ENCODE data around the gene SLC12A8.

Gene SLC12A8

GRCh38 chr3:125186261-125186787 is 26.2 kb downstream of the SLC12A8 start:
- no peak for DNase-seq

GRCh38 chr3:125185805-125186204 is 26.7 kb downstream of the SLC12A8 start:
- no peak for DNase-seq

GRCh38 chr3:125179884-125180240 is 32.7 kb downstream of the SLC12A8 start:
- DNase-seq = no peak

- no peak for DNase-seq
Measured at GRCh38 chr3:125179143-125179883, 33.2 kb downstream of the SLC12A8 start.

GRCh38 chr3:125177746-125178145 is 34.8 kb downstream of the SLC12A8 start:
- no peak for DNase-seq

GRCh38 chr3:125175295-125176078 is 37.1 kb downstream of the SLC12A8 start:
- no peak for DNase-seq

GRCh38 chr3:125172346-125172745 is 40.2 kb downstream of the SLC12A8 start:
- peak; percentile 15 for DNase-seq

GRCh38 chr3:125168711-125169393 is 43.7 kb downstream of the SLC12A8 start:
- DNase-seq = no peak

- DNase-seq = no peak
Measured at GRCh38 chr3:125166599-125167136, 45.9 kb downstream of the SLC12A8 start.

- DNase-seq = no peak
Measured at GRCh38 chr3:125165948-125166553, 46.5 kb downstream of the SLC12A8 start.

GRCh38 chr3:125165189-125165947 is 47.2 kb downstream of the SLC12A8 start:
- no peak for DNase-seq

GRCh38 chr3:125163739-125164601 is 48.6 kb downstream of the SLC12A8 start:
- DNase-seq = no peak

- DNase-seq = no peak
Measured at GRCh38 chr3:125161607-125162219, 50.8 kb downstream of the SLC12A8 start.

- DNase-seq = no peak
Measured at GRCh38 chr3:125160606-125161371, 51.8 kb downstream of the SLC12A8 start.

GRCh38 chr3:125157183-125157582 is 55.4 kb downstream of the SLC12A8 start:
- DNase-seq = no peak

GRCh38 chr3:125156456-125156855 is 56.1 kb downstream of the SLC12A8 start:
- no peak for DNase-seq

- DNase-seq = no peak
Measured at GRCh38 chr3:125154800-125155269, 57.7 kb downstream of the SLC12A8 start.

GRCh38 chr3:125154110-125154509 is 58.4 kb downstream of the SLC12A8 start:
- no peak for DNase-seq

GRCh38 chr3:125152951-125153350 is 59.6 kb downstream of the SLC12A8 start:
- no peak for DNase-seq

- DNase-seq = no peak
Measured at GRCh38 chr3:125151916-125152315, 60.6 kb downstream of the SLC12A8 start.
